Measurements from ENCODE around the gene RTN4RL2. TPM values are rescaled to one million over a fixed set of nuclear protein-coding genes. Genes with fewer than 3 reads are reported as not detected.

The RTN4RL2 gene
- total and polyA plus RNA-seq, 9 of the 15 experiments (the other 6 are each of a cell fraction or from before 2014, with no cell fraction given): 0.06 to 1.9 (median 0.34) TPM; not detected in 4

GRCh38 chr11:57427727-57428082, 32.6 kb upstream of the RTN4RL2 start:
- H3K4me2 ChIP-seq (ENCODE audit: insufficient read depth, low read length): peak overlapping the region; percentile 9
- no peak overlapping the region for H3K4me3 ChIP-seq
- no peak overlapping the region for H2AFZ ChIP-seq (ENCODE audit: low read depth, low read length)
- intact Hi-C loops (cut with micrococcal nuclease) (no loop called here), in situ Hi-C loops (cut with MboI) (no loop called here)
- POLR2A ChIA-PET: interaction anchor here (0.6 to 1.5 kb wide), 7 partner anchors 9 to 115 kb away, joined by 3 to 7 read pairs (median 4); no protein-coding TSS in a partner anchor
- H3K9ac ChIP-seq (ENCODE audit: insufficient read depth in 1 of 2, low read depth in 2 of 2, low read length in 2 of 2): peak overlapping the region; percentile 39 to 96; a peak in 3 of 4 replicates
- H3K4me1 ChIP-seq (replicated peaks in 1 of 2; ENCODE audit: control insufficient read depth in 2 of 2, insufficient read depth in 2 of 2, low read length in 2 of 2): peaks cover 49 to 64% of the 10 kb centered on the region in 2 experiments
- FAIRE-seq (no peak), ATAC-seq (no peak), DNase-seq (ENCODE audit: extremely low read depth in 1 of 4, low spot score in 3 of 4) (no peak)
- H4K20me1 ChIP-seq (replicated peaks; ENCODE audit: control insufficient read depth, insufficient read depth, low read length): peaks cover 12% of the 10 kb centered on the region; the same call in 1 of the 2 replicates
- H3K9me3 ChIP-seq (replicated peaks; ENCODE audit: control insufficient read depth, insufficient read depth, low read depth, low read length): no peaks in the 10 kb centered on the region
- H3K9me1 ChIP-seq (ENCODE audit: control insufficient read depth, insufficient read depth, low read length): peaks cover 7% of the 10 kb centered on the region
- H3K36me3 ChIP-seq (ENCODE audit: control insufficient read depth, insufficient read depth, low read length): peaks cover 35% of the 10 kb centered on the region
- BruUV-seq (replicated peaks): no TSS peak
- CTCF ChIA-PET (ENCODE audit: low intra/inter-chr PET ratio): no interaction called here
- H3K27ac ChIP-seq (ENCODE audit: extremely low read depth, low read depth, low read length): peak overlapping the region; percentile 91
- H3K27me3 ChIP-seq (ENCODE audit: control insufficient read depth in 2 of 2, insufficient read depth in 2 of 2, low read length in 2 of 2): no peaks in the 10 kb centered on the region
- TF ChIP-seq NFIC (IDR thresholded peaks at IDR 0.05) (no peak), ZNF217 (CRISPR knock-in tag; IDR thresholded peaks at IDR 0.05) (no peak), ZNF589 (CRISPR knock-in tag; IDR thresholded peaks at IDR 0.05; ENCODE audit: low read depth) (no peak), NCOA6 (IDR thresholded peaks at IDR 0.05) (no peak), NBN (IDR thresholded peaks at IDR 0.05; ENCODE audit: low read depth) (no peak), PML (IDR thresholded peaks at IDR 0.05; ENCODE audit: low read length) (no peak), ESRRB (CRISPR knock-in tag; IDR thresholded peaks at IDR 0.05; ENCODE audit: borderline replicate concordance) (no peak), HNRNPL (IDR thresholded peaks at IDR 0.05; ENCODE audit: low read depth, low read length) (no peak), PHB (CRISPR knock-in tag; IDR thresholded peaks at IDR 0.05) (no peak), ZEB2 (IDR thresholded peaks at IDR 0.05) (no peak), SETDB1 (IDR thresholded peaks at IDR 0.05; ENCODE audit: low read length) (no peak)
- H3K79me2 ChIP-seq (ENCODE audit: control insufficient read depth, insufficient read depth, low read length): peaks cover 46% of the 10 kb centered on the region
- 70% methylated on average over 8 of the region's 8 CpGs for WGBS (ENCODE audit: insufficient coverage, low coverage, missing lambda C conversion rate)
